AG08395 (cell line): ENCODE results near the gene LRRC2.
"Not testable (repeated sequence)": the region's sequence is repeated elsewhere in the genome, so short reads cannot be mapped to it uniquely, and the experiment has no call there.

Experiments used
- DNase-seq: peaks from one replicate; pipeline ENCODE4 v3.0.0; 2012; ENCODE audit warnings: mixed read lengths, low spot score

LRRC2 gene

GRCh38 chr3:46552538-46552937 is 13.6 kb downstream of the LRRC2 start:
- no peak for DNase-seq

DNA sequence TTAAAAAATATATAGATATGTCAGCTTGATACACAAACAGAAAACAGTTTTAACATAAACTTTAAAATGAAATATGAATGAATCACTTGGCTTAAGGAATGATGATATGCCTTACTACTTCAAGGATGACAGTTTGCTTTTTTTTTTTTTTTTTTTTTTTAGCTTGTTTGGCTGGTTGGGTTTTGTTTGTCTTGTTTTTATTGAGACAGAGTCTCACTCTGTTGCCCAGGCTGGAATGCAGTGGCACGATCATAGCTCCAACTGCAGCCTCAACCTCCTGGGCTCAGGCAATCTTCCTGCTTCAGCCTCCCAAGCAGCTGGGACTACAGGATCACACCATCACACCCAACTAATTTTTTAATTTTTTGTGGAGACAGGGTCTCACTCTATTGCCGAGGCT is 14.5 kb downstream of the LRRC2 start:
- DNase-seq, result no peak

DNA sequence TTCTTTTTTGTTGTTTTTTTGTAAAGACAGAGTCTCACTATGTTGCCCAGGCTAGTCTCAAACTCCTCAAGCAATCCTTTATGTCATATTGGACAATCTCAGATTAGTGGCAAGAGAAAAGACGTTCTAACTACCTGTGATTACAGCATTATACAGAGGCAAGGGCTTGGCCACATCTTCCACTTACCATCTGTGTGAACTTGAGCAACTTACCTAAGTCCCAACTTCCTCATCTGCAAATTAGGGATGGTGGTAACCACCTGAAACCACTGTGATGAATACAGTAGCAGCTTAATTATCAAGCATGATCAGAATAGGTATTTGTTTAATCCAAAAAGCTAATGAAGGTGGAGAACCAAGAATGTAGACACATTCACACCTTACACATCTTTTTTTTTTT is 16.1 kb downstream of the LRRC2 start:
- DNase-seq, result no peak

DNA sequence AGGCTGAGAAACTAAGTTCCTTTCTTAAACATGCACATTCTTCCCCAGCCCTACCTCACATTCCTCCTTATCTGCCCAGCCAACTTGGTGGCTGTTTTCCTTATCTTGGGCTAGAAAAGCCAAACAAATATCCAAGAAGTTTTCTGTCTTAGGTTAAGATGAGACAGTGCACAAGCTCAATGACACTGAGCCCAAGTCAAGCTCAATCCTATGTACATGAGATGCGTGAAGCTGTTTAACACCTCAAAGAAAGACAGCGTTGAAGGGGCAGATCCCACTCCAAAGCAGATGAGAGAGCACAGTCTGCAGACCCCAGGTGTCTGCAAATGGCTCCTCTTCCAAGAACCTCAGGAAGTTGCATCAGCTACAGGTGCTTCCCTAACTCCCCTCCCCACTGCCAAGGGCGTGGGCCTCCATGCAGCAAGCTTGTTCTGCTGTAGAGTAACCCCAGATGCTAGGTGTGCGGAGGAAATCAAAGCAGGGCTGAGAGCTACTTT is 16.6 kb downstream of the LRRC2 start:
- no peak for DNase-seq

DNA sequence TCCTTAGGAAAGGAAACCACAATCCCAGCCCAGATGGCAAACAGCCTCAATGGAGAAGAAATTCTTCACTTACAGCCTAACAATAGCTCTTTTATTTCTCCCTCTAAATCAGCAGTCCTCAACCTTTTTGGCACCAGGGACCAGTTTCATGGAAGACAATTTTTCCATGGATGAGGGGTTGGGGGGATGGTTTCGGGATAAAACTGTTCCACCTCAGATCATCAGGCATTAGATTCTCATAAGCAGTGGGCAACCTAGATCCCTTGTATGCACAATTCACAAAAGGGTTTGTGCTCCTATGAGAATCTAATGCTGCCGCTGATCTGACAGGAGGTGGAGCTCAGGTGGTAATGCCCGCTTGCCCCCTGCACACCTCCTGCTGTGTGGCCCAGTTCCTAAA is 17.5 kb downstream of the LRRC2 start:
- not testable (repeated sequence) for DNase-seq

GRCh38 chr3:46546896-46547440 is 19.1 kb downstream of the LRRC2 start:
- DNase-seq, result no peak

GRCh38 chr3:46545818-46546630 is 20.1 kb downstream of the LRRC2 start:
- DNase-seq, result no peak

DNA sequence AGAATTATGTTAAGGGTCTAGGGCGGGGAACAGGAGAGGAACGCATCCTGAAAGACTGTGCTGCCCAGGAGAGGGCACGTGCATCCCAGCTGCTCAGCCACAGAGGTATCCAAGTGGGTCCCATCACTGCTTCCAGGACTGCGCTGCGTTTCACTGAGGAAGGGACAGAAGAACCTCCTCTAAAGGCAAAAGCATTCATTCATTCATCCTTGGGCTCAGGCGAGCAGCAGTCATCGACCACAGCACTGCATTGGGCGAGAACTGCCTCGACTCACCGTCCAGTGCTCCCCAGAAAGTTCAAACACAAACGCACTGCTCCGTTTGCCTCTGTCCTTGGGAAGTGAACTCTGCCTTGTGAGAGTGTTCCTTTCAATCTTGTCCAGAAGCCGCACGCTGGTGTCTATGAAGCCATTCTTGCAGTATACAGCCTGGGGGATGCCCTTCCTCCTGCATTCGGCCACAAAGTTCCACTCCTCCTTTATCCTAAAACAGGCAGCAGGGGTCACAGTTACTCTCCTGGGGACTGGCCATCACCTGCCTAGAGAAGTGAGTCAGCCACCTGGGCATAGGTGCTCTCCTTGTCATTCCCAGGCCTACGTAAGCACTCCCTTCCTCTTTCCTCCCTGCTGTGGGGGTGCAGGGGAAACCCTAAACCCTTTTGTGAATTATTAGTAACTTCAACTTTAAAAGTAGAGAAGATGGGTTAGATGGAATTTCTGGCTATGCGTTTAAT is 21.2 kb downstream of the LRRC2 start:
- DNase-seq, result no peak

GRCh38 chr3:46542801-46543201 is 23.3 kb downstream of the LRRC2 start:
- no peak for DNase-seq

DNA sequence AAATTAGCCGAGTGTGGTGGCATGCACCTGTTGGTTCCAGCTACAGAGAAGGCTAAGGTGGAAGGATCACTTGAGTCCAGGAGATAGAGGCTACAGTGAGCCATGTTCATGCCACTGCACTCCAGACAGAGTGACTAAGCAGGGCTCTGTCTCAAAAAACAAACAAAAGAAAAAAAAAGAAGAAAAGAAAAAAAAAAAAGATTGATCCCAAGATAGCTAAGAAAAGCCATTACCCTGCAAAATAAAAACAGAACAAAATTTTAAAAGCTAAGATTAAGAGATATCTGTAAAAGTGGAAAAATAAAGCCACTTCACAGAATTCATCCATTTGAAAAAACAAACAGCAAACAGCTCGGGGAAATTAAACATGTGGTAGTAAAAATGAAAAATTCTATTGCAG is 23.8 kb downstream of the LRRC2 start:
- no peak for DNase-seq

GRCh38 chr3:46541835-46542234 is 24.3 kb downstream of the LRRC2 start:
- DNase-seq, result no peak

DNA sequence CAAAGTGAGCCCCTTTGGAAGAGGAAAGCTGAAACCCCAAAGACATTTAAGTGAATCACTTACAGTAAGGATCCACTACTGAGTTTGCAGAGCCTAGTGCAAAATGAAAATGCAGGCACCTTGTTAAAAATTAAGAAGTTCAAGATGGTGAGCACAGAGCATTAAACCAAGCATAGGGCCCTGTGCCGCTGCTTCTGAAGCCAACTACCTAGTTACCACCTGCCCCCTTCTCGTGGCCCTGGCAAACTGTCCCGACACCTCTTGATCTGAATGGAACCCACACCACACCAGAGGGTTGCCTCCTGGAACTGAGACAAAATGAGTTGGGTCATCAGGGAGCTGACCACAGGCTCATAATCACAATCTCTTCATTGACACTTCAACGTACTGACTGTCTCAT is 25.6 kb downstream of the LRRC2 start:
- no peak for DNase-seq

DNA sequence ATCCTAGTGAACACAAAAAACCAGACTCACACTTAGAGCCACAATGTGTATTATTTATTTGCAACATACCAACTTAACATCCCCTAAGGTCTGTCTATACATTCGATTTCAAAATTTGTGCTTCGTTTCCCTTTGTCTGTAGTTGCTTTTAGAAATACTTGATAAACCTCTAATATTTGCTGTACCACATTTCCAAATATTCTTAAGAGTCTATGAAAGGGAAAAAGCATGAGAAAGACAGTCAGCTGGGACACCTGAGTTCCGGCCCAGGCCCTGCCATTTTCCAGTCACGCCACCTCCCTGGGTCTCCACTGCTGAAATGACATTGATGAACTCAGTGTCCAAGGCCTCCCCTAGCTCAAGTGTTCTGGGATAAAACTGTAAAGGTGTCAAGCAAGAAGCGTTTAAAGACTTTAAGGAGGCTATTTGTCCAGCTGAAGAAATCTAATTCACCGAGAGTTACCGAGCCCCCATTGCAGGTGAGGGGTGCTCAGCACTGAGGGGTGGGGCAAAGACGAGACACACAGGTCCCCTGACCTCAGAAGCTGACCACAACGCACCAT is 26.6 kb downstream of the LRRC2 start:
- DNase-seq, result no peak

- peak; percentile 71 for DNase-seq
Measured at GRCh38 chr3:46538803-46539442, 27.2 kb downstream of the LRRC2 start.

DNA sequence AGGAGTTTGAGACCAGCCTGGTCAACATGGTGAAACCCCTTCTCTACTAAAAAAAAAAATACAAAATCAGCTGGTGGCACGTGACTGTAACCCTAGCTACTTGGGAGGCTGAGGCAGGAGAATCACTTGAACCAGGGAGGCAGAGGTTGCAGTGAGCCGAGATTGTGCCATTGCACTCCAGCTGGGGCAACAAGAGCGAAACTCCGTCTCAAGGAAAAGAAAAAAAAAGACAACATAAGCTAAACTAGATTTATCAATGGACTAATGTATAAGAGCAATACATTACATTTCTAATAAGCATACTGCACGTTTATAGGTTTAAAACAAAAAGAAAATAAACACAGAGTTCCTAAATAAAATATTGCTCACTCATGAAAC is 27.7 kb downstream of the LRRC2 start:
- not testable (repeated sequence) for DNase-seq

- DNase-seq, result no peak
Measured at GRCh38 chr3:46537779-46538178, 28.3 kb downstream of the LRRC2 start.

DNA sequence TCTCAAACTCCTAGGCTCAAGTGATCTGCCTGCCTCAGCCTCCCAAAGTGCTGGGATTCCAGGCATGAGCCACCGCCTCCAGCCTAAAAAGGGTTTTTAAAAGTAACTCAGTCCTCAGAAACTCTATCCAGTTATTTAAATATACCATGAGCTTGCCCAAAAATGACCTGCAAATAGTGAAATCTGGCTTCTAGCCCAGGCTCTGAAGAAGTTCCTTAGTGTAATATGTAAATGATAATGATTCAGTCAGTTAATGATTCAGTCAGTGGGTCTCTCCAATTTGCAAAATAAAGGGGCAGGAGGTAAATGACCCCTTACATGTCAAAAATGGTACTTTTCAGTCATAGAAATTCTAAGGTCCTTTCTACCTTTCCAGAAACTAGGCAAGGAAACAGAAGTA is 28.8 kb downstream of the LRRC2 start:
- DNase-seq, result no peak

GRCh38 chr3:46536758-46537157 is 29.3 kb downstream of the LRRC2 start:
- no peak for DNase-seq

GRCh38 chr3:46535746-46536145 is 30.4 kb downstream of the LRRC2 start:
- no peak for DNase-seq

DNA sequence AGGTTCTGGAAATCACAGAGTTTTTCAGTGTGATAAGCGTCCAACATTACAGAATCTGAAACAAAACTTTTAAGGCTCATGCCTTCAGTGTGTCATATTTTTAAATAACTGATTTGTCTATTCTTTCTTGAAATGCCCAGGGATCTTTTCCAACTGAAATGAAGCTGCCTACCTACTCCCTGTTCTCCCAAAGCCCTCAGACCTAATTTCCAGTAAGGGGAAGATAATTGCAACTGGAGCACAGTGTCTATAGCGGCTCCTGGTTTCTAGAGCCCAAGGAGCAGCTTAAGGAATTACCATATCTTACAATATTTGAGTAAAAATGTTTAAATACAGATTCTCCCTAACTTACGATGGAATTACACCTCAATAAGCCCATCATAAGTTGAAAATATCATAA is 33.0 kb downstream of the LRRC2 start:
- DNase-seq, result no peak

DNA sequence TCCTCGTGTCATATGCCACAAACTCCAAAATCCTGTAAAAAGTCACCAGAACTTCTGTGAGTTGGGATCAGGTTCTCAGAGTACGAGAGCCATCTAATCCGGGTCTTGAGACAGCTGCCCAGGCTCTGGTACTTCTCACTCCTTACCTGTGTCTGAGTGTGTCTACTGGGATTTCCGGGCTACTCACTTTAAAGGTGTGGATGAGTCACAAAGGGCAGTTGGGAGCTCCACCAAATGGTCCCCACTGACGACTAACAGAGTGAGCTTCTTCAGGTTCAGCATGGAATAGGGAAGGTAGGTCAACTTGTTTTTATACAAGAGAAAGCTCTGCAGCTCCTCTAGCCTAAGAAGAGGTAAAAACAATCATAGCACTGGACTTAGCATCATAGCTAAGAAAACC is 38.9 kb downstream of the LRRC2 start:
- DNase-seq, result no peak

GRCh38 chr3:46524832-46525231 is 41.3 kb downstream of the LRRC2 start:
- DNase-seq, result no peak
